Hematopoietic multipotent progenitor cell treated with erythropoietin and hydrocortisone succinate and interleukin-3 and kit ligand, for 17 days (in vitro differentiated cells): ENCODE results near the gene DEFB118.
"Not testable (repeated sequence)": the region's sequence is repeated elsewhere in the genome, so short reads cannot be mapped to it uniquely, and the experiment has no call there.

Source experiments
- DNase-seq: peaks from one replicate; pipeline ENCODE4 v3.0.0-alpha.2; 2015; ENCODE audit warnings: low spot score

The DEFB118 gene, protein sequence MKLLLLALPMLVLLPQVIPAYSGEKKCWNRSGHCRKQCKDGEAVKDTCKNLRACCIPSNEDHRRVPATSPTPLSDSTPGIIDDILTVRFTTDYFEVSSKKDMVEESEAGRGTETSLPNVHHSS

DNA sequence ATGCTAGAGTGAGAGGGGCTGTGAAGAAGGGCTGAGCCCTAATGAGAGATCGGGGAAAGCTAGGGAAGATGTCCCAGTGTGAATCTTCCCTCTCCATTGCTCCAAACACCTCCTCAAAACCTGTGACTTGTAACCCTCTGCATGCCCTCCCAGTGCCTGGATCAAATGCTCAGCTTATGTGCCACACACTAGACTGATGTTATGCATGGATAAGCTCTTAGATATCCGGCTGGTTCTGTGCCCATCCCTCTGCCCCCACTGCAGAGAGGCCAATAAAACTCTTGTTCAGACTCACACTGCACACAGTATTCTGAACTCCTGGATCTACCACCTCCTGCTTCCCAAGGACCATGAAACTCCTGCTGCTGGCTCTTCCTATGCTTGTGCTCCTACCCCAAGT is at the start of gene DEFB118:
DEFB118 (plus strand) TSS at position 301 of the 400 bp plus-strand sequence; CDS start at position 351, 50 bp downstream.
- DNase-seq, result no peak

DNA sequence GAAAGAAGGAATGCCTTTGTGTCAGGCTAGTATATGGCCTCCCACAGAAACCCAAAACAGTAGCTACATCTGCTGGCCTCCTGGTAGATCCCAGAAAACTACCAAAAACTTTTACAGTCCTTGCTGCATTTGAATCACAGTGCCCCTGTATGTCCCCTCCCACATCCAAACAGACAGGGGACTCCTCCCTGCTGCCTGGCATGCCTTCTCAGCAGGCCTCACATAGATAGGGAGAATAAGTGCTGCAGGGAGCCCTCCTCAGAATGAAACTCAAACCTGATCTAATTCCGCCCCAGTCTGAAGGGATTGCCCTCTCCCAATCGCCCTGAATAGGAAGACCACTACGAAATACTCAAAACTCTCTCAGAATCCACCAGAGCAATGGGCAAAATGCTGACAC is 45.9 kb upstream of the DEFB118 start:
- DNase-seq, result no peak

DNA sequence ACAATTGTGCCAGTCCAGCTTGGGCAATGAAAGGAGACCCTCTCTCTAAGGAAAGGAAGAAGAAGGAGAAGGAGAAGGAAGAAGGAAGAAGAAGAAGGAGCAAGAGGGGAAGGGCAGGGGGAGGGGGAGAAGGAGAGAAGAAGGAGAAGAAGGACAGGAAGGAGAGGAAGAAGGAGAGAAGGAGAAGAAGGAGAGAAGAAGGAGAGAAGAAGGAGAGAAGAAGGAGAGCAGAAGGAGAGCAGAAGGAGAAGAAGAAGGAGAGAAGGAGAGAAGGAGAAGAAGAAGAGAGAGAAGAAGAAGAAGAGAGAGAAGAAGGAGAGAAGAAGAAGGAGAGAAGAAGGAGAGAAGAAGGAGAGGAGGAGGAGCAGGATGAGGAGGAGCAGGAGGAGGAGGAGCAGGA is 37.5 kb upstream of the DEFB118 start:
- no peak for DNase-seq

DNA sequence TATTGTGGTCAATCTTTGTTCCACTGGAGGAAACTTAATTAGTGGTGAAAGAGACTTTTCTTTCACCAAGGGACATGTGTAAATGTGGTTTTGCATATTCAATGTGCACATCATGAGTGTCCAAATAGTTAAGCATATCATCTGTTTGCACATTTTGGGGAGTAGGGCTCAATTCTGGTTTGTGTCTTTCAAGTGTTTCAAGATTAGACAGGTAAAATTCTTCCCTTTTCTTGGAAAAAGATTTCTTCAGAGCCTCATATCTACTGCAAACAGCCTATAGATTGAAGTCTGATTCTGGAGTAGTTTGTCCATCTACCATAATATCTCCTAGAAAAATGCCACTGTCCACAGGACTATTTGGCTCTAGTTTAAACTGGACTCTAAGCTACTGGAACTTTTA is 26.9 kb upstream of the DEFB118 start:
- no peak for DNase-seq

DNA sequence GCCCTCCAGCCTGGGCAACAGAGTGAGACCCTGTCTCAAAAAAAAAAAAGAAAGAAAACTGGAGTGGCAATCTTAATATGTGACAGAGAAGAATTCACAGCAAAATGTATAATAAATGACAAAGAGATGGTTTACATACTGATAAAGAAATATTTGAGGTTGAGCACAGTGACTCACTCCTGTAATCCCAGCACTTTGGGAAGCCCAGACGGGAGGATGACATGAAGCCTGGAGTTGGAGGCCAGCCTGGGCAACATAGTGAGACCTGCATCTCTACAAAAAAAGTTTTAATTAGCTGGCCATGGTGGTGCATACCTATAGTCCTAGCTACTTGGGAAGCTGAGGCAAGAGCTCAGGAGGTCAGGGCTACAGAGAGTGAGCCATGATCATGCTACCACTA is 12.4 kb upstream of the DEFB118 start:
- no peak for DNase-seq

DNA sequence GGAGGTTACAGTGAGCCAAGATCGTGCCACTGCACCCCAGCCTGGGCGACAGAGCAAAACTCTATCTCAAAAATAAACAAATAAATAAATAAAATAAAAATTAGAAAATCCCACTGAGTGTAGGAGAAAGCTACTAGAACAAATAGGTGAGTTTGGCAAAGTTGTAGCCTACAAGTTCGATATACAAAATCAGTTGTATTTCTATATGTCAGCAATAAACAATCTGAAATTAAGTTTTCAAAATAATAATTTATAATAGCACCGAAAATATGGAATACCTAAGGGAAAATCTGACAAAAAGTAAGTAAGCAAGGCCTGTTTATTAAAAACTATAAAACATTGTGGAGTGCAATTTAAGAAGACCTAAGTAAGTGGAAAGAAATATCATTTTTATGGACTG is 5.1 kb upstream of the DEFB118 start:
- no peak for DNase-seq

DNA sequence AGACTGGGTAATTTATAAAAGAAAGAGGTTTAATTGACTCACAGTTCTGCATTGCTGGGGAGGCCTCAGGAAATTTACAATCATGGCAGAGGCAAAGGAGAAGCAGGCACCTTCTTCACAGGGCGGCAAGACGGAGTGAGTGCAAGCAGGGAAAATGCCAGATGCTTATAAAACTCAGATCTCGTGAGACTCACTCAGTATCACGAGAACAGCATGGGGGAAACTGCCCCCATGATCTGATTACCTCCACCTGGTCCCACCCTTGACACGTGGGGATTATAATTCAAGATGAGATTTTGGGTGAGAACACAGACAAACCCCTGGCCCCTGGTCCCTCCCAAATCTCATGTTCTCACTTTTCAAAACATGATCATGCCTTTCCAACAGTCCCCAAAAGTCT is 4.1 kb upstream of the DEFB118 start:
- DNase-seq, result not testable (repeated sequence)

DNA sequence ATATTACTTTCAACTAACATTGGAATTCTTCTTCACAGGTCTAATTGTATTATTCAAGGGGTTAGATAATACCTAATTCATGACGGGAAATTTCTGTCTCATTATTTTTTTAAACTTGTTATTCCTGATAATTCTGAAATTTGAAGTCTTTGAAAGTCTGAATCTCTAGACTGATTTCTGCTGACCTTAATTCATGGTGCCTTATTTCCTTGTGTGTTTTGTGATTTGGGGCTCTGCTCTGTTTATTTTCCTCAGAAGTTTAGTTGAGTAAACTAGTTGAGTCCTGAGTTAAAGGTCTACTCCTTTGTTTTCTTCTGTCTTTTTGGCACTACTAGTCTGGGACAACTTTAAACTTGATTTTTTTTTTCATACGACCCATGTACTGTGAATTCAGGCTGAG is 5.9 kb downstream of the DEFB118 start:
- DNase-seq, result no peak

DNA sequence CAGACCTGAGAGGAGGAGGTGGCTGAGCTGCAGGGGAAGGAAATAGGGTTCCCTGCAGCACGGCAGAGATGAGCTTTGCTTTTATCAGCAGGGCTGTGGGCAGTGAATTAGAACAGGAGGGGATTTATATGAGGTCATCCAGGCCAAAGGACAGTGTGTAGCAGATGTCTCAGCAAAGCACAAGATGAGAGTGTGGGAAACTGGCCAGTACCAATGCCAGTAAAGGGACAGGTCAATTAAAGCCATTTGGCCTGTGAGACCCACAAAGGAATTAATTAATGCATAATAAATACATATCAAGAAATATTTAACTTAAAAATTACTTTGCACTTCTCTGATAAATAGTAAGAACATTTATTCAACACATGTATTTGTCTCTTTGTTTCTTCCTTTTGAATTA is 22.1 kb downstream of the DEFB118 start, which contains the start of gene DEFB119:
DEFB119 (minus strand) TSS at position 101 of the 400 bp plus-strand sequence. CDS start 107 bp downstream, outside the sequence.
- no peak for DNase-seq

DNA sequence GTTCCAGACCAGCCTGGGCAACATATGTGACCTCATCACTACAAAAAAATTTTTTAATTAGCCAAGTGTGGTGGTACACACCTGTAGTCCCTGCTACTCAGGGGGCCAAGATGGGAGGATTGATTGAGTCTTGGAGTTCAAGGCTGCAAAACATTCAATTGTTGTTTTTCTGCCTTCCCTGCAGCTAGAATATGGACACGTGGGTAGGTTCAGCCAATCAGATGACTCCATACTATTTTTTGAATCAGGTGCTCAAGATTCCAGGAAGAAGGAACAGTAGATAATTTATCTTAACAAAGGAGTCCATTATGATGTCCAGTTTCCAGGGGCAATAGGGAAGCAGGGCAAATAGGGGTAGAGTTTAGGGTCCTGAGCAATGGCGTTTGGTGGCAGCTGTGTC is 24.4 kb downstream of the DEFB118 start:
- no peak for DNase-seq

DNA sequence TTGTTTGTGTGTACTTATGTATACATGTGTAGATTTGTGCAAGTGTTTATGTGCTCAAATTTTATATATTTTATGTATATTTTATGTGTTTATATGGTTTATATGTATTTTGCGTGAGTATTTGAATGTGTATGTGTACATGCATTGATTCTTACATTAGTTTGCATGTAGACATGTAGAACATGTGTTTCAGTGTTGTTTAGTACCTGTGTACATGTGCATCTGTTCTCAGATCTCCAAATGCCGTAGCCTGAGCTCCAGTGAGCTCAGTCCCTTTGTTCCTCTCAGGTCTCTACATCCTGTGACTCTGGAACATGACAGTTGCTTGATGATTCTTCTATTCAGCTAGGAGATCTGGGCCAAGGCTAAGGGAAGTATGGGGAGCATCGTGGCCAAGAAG is 26.5 kb downstream of the DEFB118 start:
- DNase-seq, result no peak

DNA sequence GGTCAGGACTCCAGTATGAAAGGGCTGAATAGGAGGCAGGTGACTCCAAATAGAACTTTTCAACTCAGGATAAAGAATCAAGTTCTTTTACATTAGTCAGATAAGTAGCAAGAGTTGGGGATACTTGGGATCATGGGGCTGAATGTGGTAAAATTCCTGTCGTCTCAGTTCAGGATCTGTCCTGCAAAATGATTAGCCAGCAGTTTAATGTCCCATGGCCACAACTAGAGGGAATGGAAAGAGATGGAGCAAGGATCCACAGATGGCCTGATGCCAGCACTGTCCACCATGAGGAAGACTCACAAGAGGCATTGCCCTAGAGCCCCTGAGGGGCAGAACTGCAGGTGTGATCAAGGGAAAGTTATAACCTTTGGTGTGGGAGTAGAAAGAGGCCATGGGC is 35.5 kb downstream of the DEFB118 start:
- DNase-seq, result no peak

DNA sequence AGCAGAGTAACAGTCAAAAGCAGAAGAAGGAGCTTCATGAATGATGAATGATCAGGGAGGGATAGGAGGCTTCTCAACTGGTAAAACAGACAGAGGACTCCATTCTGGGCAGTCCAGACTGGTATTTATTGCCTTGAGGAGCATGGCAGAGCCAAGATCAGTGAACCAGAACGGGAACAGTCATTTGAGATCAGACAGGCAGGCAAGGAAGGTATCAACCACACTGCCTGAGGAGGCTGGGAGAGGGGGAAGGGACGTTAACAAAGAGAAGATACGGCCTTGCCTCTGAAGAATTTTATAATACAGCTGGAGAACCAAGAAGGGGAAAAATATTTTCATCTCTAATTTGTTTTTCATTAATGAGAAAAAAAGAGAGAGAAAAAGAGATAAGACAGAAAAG is 37.7 kb downstream of the DEFB118 start, which contains the start of gene DEFB121:
DEFB121 (minus strand) TSS at position 101 of the 400 bp plus-strand sequence; CDS start at position 38, 63 bp downstream.
- no peak for DNase-seq

DNA sequence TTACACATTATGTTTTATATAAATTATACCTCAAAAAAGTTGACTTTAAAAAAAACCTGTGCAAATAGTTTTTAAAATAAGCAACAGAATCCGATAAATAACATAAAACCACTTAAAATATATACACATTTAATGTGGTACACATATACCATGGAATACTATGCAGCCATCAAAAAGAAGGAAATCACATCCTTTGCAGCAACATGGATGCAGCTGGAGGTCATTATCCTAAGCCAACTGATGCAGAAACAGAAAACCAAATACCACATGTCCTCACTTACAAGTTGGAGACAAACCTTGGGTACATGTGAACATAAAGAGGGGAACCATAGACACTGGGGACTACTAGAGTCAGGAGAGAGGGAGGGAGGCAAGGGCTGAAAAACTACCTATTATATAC is 41.6 kb downstream of the DEFB118 start:
- DNase-seq, result no peak

DNA sequence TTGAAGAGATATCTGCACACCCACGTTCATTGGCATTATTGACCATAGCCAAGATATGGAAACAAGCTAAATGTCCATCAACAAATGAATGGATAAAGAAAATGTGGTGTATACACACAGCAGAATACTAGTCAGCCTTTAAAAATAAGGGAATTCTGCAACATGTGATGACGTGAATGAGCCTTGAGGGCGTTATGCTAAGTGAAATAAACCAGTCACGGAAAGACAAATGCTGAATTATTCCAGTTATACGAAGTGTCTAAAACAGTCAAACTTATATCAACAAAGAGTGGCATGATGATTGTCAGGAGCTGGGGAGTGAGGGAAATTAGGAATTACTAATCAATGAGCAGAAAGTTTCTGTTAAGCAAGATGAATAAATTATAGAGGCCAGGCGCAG is 46.0 kb downstream of the DEFB118 start:
- no peak for DNase-seq

DNA sequence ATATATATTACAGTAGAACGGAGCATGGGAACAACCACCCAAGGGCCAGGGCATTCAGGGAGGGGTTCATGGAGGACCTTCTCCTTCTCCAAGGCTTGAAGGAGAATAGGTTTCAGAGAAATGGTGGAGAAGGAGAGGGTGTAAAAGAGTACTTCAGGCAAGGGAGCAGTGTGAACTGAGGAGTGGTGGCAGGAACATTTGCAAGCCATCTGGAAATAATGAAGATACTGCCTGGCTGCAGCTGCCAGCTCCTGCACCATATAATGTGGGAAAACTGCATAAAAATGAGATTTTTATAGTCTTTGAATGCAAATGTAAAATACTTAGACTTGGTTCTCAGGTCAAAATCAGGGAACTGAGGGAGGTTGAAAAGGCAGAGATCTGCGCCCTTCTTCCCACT is 47.3 kb downstream of the DEFB118 start:
- no peak for DNase-seq

DNA sequence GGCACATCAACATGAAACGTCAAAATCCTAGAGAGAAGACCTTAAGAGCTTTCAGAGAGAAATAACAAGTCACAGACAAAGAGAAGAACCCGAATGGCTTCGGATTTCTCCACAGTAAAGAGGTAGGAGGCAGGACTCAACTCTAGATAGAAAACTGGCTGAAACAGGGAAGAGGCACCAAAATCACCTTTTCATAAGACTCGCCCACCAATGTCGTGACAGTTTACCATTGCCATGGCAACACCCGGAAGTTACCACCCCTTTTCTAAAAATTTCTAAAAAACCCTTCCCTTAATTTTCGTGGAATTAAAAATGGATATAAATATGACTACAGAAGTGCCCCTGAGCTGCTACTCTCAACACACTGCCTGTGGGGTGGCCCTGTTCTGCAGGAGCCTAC is 49.9 kb downstream of the DEFB118 start:
- DNase-seq, result no peak
